GM12874 (cell line): ENCODE measurements around the gene SPACA7.

Source experiments
- TF ChIP-seq, protein P1 (sequence below): IDR thresholded peaks from 2 replicates; pipeline ENCODE4 v1.5.1; 2011; ENCODE audit warnings: low read depth, mild to moderate bottlenecking, control low read depth, low read length, moderate library complexity; ENCODE audit not compliant: insufficient read depth

SPACA7 gene

DNA sequence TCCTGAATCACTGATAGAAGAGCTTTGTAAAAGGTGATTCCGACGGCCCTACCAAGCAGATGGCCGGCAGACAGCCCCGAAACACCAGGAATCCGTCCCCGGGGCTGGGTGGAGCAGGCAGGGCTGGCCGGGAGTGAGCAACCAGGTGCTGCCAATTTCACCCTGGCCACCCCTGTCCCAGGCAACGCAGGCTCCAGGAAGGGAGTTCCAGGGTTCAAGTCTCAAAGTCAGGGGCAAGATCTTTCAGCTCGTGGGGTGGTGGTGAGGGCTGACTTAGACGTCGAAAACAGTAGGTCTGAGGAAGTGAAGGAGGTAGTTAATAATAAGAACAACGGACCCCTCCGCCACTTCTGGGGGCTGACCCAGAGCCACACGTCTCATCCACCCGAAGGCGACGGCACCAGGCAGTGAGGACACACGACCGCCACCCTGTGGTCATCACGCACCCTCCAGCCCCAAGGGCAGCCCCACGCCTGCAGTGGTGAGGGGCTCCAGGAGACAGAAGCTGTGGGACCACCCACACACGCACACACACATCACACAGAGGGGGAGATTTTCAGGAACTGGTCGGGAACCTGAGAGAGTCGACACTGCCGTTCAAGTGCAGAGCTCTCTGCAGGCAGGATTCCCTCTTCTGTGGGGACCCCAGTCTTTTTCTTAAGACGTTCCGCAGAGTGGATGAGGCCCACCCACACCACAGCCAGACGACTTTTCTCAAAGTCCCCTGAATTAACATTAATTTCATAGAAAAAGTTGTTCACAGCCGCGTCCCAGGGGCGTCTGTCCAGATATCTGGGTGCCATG, 67.2 kb downstream of the SPACA7 start:
- TF ChIP-seq, protein P1, sequence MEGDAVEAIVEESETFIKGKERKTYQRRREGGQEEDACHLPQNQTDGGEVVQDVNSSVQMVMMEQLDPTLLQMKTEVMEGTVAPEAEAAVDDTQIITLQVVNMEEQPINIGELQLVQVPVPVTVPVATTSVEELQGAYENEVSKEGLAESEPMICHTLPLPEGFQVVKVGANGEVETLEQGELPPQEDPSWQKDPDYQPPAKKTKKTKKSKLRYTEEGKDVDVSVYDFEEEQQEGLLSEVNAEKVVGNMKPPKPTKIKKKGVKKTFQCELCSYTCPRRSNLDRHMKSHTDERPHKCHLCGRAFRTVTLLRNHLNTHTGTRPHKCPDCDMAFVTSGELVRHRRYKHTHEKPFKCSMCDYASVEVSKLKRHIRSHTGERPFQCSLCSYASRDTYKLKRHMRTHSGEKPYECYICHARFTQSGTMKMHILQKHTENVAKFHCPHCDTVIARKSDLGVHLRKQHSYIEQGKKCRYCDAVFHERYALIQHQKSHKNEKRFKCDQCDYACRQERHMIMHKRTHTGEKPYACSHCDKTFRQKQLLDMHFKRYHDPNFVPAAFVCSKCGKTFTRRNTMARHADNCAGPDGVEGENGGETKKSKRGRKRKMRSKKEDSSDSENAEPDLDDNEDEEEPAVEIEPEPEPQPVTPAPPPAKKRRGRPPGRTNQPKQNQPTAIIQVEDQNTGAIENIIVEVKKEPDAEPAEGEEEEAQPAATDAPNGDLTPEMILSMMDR, result 0 out of 2 replicates have a peak, but pooled peaks have one; percentile 17

DNA sequence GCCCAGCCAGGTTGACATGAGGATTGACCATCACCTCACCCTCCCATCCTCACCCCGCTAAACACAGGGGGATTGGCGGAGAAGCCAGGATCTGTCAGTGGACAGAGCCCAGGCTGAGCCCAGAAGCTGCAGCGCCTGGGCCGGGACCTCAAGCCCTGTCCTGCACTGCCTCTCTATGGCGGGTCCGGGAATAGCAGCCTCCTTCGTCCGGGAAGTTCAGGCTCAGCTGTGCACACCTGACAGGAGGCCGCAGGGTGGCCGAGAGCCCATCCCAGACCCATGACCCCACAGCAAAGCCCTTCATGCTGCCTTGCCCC, 67.8 kb downstream of the SPACA7 start:
- TF ChIP-seq, protein P1, result peak; percentile 79

DNA sequence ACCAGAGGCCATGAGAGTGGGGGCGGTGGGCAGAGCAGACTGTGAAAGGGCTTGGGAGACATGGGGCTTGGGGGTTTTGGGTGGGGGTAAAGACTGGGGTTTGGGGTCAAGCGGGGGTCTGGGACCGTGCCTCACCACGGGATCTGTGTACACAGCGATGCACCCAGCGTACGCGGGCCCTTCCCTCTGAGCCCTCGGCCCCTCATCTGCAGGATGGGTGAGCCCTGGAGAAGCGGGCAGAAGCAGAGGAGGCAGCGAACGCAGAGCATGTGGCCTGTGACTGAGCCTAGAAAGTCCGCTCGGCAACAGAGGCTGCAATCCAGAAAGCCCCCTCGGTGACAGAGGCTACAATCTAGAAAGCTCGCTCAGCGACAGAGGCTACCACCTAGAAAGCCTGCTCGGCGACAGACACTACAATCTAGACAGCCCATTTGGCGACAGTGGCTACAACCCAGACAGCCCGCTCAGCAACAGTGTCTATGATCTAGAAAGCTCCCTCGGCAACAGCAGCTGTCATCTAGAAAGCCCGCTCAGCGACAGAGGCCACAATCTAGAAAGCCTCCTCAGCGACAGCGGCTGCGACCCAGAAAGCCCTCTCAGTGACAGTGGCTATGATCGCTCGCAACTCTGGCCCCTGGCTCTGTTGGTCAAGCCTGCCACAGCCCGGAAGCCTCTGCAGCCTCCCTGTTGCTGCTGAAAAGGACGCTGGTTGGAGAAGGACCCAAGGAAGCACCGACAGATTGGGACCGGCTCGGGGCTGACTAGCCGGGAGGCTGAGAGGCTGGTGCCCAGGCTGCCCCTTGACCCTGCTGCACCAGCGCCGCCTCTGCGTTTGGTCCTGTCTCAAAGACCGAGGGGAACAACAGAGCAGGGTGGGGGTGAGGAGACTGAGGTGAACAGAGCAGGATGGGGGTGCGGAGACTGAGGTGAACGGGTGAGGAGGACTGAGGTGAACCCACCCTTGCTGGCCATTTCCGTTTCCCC, 68.6 kb downstream of the SPACA7 start:
- TF ChIP-seq, protein P1, result no peak

DNA sequence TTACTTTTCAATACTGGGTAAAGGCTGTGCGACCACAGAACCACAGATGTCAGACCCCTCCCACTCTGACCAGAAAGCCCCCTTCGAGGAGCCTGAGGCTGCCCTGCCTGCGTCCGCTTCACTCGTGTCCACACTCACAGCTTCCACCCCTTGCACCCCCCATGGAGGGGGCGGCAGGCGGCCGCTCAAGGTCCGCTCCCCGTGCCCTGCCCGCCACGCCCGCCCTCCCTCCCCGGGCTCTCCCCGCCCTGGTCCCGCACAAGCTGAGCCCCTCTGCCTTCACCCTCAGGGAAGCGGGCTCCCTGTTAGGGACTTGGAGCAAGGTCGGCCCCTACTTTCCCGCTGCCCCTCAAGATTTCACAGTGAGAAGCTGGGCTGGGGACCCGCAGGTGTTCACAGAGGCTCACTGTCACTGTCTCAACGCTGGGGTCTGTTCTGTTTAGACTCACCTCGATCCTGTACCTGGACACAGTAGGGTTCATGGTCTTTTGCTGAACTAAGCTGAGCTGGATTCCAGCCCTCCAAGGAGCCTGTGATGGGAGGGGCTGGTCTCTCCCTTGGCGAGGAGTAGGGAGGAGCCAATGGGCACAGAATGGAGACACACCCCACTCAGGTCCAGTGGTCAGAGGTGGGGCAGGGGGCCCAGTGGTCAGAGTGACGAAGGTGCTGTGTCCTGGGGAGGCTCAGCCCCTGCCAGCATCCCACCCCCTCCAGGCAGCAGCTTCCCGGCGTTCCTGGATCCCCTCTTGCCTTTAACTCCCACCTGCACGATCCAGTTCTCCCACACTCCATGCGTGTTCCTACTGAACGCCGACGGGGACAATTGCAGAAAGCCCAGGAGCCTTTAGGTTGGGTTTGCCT, 69.5 kb downstream of the SPACA7 start:
- TF ChIP-seq, protein P1, result no peak

- TF ChIP-seq, protein P1, result no peak
These were observed 70.2 kb downstream of the SPACA7 start for GRCh38 chr13:112446347-112446861.

- TF ChIP-seq, protein P1, result no peak
These were observed 70.7 kb downstream of the SPACA7 start for GRCh38 chr13:112446867-112447266.
